Muscle of arm (tissue), 12 donors: ENCODE data around the gene TRMT2A. TPM values are rescaled to one million over a fixed set of nuclear protein-coding genes. Genes with fewer than 3 reads are reported as not detected.

ENCODE experiments used
- DNase-seq: peaks from one replicate; pipeline ENCODE4 v3.0.0-alpha.2; 2013
- polyA plus RNA-seq, 12 donors: library from polyadenylated mRNA; unstranded; fragments of 120-200 nt; gene quantifications; one replicate each; pipeline ENCODE4 v1.2.1, GENCODE V29; 2013; ENCODE audit not compliant: insufficient read length in 12 of 12

The TRMT2A gene
- polyA plus RNA-seq, 12 donors: 30.0 to 61.2 (median 40.1) TPM; not detected in 1

DNA sequence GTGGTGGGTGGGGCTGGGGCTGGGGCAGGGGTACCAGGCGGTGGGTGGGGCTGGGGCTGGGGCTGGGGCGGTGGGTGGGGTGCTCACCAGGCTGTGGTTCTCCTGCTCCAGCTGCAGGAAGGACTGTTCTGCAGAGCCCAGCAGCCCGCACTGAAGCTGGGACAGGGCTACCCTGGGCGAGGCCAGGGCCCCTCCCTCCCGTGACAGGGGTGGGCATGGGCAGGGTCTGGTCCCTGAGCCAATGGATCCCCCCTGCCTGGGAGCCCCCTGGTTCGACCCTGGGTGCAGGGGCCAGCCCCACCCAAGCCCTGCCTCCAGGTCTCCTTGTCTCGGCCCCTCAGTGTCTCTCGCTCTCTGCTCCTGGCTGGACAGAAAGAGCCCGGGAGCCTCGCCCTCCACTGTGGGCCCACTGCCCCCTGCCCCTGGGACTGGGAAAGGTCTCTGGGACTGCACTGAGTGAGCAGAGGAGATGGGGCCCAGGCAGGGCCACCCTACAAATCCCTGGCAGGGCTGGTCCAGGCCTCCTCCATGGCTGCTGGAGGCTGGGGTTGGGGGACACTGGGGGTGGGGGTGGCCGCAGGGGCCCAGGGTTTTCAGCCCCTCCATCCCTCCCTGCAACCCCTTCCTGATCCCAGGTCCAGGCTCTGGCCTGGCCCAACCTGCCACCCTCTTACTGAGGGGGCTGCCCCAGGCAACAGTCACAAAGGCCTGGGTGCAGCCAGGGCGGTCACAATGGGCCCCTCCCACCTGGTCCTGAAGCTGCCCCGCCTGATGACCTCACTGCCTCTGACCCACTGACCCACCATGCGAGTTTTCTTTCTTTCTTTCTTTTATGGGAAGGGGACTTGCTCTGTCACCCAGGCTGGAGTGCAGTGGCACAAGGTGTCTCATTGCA lies 33.6 kb upstream of the TRMT2A start, which contains the start of gene CCDC188:
TSS of gene CCDC188 (minus strand) at position 675 of the 895 bp plus-strand sequence. CDS start at position 606, 69 bp downstream.
- no peak for DNase-seq

DNA sequence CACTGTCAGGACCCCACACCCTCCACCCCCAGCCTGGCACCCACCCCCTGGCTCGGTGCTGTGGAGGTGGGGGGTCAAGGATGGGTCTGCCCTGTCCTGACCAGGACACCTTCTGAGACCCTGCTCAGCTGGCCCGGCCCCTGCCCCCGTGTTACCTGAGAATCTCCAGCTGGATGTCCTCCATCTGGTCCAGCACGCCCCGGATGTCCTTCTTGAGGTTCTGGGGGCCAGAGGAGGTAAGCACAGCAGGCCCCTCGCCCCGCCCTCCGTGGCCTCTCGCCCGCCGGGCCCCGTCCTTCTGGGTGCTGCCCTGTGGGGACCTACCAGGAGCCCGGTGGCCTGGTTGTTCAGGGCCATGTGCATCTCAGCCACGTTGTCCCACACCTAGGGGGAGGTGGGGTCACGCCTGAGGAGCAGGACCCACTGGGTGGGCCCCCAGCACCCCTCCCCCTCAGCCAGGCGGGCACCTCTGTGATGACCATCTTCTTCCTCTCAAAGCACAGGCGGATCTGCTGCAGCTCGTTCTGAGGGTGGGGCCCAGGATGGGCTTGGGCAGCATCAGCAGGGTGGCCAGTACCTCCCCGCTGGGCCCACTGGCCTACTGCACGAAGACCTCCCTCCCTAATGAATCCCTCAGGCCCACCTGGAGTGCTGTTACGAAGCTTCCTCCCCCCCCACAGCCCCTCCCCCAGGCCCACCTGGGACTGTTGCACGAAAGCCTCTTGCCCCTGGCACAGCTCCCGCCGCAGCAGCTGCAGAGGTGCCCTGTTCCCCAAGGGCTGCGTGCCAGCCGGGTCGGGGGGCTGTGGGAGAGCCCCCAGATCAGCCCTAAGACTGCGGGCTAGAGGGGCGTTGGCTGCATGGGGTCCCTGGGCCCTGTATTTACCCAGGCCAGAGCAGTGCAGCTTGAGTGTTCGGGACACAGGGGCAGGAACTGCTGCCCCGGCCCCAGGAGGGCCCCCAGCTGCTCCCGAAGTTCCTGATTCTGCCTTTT lies 32.5 kb upstream of the TRMT2A start:
- no peak for DNase-seq

DNA sequence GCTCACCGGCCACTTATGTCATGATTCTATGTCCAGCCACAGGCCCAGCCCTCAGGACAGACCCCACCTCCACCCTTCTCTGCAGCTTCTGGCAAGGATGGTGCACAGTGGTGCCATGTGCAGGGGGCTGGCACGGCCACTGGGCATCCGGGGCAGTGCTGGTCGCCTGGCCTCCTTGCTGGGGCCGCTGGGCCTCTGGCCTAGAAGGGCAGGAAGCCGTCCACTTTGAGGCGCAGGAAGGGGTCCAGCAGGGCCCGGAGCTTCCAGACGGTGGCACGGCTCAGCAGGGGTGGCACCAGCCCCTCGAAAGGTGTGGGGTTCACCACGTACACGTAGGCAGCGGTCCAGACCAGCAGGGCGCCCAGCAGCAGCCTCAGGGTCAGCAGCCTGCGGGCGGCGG lies 31.4 kb upstream of the TRMT2A start:
- no peak for DNase-seq

DNA sequence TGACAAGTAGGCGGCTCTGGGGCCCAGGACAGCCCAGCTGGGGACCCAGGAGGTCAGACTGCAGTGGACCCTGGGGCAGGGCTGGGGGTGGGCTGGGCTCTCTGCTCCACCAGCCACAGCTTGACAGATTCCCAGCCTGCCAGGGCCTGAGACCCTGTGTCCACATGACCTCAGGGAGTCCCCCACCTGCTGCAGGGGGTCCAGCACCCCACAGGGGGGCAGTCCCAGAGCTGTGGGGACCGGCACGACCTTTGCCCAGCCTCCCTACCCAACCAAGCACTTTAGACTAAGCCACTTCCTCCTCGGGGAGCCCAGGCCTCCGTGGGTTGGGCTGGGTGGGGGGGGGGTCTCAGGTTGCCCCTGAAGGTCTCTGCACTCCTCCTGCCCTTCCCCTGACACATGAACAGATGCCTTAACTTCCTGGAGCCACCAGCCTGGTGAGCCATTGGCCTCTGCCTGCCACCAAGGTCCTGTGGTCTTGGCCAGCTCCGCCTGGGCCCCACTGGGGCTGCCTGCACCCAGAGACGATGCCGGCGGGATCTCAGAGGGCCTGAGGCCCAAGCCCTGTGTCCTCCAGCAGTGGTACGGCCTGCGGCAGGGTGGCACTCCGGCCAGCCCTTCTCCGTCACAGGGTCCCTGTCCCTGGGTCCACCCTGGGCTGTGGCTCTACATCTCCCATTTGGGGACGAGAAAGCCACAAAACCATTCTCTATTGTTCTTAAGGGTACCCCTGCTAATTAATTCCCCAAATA lies 30.4 kb upstream of the TRMT2A start:
- no peak for DNase-seq

DNA sequence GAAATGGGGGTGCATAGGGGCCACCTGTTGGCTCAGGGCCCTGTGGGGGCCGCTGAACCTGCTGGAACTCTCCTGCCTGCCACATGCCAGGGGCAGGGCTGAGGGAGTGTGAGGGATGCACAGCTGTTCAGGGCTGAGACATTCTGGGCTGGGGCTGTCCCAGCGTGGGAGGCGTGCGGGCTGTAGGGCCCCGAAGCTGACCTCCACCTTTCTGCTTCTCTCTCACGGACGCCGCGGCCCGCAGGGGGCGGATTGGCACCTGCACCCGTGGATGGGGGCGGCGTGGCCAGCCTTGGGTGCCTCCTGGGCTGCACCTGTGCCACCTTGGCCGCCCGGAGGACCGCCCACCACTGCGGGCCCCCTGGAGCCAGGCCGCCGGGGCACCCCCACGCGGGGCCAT lies 29.8 kb upstream of the TRMT2A start:
- no peak for DNase-seq

DNA sequence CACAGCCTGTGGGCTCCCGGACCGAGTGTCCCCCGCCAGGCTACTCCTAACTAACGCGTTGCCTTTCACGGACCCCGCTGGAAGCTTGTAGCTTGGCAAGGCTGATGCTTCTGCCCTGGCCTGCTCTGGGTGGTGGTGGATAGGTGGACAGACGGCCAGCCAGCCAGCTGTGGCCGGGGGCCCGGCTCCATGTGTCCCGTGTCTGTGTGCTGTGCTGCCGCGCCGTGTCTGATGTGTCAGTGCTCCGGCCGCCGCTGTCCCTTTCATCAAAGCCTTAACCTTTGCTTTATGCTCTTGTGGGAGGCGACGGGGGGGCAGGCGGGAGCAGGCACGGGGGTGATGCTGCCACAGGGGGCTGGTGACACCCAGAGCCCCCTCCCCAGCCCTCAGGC lies 28.8 kb upstream of the TRMT2A start:
- no peak for DNase-seq

DNA sequence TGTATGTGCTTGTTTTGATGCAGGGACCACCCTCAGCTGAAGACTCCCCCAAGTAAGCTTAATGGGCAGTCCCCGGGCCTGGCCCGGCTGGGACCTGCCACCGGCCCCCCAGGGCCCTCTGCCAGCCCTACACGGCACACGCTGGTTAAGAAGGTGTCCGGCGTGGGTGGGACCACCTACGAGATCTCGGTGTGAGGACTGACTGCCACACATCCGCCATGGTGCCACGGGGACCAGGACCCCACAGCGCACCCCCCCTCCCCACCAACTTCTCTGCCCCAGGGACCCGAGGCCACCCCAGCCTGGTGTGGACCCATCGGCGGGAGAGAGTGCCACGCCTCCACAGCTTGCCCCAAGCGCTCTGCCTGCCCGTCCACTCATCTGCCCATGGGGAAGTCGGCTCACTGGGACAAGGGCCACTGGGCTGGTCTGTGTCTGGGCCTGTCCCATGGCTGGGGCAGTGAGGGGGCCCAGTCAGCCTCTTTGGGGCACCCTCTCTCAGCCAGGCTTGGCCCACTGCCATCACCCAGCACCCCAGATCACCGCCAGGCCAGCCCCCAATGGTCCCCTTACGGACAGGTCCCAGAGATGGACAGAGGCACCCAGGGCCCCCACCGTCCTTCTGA lies 28.3 kb upstream of the TRMT2A start:
- no peak for DNase-seq

DNA sequence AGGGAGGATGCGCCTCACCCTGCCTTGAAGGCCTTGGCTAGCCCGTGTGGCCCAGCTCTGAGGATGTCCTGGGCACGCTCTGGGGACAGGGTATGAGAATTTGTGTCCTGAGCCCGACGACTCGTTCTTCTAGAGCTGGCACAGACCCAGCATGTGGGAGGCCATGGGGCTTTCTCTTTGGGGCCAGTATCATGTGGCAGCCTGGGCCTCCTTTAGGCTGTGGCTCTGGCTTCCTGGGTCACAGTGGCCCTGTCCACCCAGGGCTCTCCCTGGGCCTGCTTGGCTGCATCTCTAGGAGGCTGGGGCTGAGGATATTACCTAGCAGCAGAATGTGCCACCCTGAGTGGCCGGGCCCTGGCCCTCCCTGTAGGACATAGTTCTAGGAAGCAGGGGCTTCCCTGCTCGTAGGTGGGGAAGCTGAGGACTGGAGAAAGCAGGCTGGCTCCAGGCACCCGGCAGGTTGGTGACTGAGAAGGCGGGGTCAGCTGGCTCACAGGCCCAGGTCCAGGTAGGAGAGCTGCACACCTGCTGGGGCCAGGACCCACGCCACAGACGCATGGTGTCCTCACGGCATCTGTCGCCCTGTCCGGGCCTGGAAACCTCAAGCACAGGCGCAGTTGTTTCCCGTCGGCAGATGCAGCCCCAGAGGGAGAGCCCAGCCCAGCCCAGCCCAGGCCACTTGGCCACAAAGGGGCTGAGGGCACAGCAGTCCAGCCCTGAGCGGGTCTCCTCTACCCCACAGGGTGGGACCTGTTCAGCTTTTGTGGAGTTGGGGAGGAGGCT lies 27.0 kb upstream of the TRMT2A start:
- no peak for DNase-seq

DNA sequence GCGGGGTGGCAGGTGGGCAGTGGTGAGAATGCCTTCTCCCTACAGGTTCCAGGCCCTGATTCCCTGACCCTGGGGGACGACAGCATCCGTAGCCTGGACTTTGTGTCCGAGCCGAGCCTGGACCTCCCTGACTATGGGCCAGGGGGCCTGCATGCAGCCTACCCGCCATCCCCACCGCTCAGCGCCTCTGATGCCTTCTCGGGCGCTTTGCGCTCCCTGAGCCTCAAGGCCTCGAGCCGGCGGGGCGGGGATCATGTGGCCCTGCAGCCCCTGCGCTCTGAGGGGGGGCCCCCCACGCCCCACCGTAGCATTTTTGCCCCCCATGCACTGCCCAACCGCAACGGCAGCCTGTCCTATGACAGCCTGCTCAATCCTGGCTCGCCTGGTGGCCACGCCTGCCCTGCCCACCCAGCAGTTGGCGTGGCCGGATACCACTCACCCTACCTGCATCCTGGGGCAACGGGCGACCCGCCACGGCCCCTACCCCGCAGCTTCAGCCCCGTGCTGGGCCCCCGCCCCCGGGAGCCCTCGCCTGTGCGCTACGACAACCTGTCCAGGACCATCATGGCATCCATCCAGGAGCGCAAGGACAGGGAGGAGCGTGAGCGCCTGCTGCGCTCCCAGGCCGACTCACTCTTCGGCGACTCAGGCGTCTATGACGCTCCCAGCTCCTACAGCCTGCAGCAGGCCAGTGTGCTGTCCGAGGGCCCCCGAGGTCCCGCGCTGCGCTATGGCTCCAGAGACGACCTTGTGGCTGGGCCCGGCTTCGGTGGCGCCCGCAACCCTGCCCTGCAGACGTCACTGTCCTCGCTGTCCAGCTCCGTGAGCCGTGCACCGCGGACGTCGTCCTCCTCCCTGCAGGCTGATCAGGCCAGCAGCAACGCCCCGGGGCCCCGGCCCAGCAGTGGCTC lies 25.9 kb upstream of the TRMT2A start:
- no peak for DNase-seq

DNA sequence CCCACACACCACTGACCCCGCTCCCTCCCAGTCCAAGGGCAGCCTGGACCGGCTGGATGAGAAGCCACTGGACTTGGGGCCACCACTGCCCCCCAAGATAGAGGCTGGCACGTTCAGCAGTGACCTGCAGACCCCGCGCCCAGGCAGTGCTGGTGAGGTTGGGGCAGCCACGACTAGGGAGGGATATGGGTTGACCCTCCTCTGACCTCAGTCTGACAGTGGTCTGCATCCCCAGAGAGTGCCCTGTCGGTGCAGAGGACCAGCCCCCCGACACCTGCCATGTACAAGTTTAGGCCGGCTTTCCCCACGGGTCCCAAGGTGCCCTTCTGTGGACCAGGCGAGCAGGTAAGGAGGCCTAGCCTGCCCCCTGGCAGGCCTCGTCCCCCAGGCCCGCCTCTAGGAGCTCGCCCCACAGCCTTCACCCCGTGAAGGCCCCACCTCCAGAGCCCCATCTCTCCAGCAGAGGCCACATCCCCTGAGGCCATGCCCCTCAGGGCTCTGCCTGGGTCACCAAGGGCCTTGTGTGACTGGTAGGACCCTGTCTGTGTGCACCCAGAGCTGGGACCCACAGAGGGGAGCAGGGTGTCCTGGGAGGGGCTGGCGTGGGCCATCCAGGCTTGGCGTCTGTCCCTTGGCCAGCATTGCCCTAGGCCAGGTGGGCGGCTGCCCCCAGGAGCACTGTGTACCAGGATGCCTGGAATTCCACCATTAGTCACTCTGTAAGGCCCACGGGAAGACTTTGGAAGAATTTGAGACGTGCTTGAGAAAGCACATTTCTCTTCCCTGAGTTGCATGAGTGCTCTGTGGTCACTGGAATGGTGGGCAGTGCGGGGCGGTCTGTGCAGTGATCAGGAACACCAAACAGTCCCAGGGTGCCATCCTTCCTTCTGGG lies 24.4 kb upstream of the TRMT2A start:
- no peak for DNase-seq

DNA sequence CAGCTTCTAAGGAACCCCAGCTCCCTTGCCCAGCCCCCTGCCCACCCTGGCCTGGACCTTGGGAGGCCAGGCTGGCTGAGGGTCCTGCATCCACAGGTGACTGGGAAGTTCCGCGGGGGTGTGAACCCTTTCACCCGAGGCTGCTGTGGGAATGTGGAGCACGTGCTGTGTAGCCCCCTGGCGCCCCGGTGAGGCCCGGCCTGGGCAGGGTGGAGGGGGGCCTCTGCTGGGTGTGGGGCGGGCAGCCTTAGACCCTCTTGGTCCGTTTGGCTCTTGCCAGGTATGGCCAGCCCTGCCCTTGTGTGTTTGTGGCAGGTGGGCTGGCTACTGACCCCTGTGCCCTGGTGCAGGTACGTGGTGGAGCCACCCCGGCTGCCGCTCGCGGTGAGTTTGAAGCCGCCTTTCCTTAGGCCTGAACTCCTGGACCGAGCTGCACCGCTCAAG lies 23.5 kb upstream of the TRMT2A start:
- no peak for DNase-seq

DNA sequence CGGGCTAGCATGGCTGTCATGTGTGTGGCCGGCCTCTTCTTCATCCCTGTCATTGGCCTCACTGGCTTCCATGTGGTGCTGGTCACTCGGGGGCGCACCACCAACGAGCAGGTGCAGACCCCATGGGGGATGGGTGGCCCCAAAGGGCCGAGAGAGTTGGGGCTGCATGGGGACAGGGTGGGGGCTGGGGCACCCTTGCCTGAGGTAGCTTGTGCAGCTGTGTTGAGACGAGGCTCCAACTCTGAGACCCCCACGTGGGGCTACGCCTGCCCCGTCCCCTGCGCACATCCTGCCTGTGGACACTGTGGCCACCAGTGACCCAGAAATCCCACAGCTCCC lies 23.1 kb upstream of the TRMT2A start:
- DNase-seq: no peak

DNA sequence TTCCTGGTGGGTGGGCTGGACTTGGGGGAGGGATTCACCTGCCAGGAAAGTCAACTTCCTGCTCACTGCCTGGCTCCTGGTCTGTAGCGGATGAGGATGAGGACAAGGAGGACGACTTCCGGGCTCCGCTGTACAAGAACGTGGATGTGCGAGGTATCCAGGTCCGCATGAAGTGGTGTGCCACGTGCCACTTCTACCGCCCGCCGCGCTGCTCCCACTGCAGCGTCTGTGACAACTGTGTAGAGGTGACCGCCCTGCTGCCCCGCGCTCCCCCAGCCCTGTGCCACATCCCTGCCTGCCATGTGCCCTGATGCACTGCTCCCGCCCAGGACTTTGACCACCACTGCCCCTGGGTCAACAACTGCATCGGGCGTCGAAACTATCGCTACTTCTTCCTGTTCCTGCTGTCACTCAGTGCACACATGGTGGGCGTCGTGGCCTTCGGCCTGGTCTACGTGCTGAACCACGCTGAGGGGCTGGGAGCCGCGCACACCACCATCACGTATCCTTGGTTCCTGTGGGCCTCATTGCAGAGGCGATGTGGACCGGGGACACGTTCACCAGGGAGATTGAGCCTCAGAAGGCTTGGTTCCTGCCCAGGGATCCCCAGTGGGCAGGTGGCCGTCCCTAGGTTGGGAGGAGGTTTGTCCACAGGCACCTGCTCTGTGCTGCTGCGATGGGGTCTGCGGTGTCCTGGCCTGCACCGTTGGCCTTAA lies 22.5 kb upstream of the TRMT2A start:
- no peak for DNase-seq

DNA sequence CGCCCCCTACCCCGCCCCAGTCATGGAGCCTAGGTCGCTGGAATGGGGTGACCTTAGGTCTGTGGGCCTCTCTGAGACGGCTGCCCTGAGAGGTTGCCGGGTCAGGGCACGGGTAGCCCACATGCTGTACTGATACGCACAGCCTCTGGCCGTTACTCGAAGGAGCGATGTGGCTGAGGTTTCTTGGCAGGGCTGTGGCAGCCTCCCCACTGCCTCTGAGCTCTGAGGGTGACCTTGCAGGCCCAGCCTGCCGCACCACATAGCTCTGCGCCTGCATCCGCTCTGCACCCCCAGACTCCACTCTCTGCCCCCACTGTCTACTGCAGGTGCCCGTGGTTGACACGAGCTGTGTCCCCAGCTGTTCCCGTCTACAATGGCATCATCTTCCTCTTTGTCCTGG lies 21.8 kb upstream of the TRMT2A start:
- DNase-seq: no peak

DNA sequence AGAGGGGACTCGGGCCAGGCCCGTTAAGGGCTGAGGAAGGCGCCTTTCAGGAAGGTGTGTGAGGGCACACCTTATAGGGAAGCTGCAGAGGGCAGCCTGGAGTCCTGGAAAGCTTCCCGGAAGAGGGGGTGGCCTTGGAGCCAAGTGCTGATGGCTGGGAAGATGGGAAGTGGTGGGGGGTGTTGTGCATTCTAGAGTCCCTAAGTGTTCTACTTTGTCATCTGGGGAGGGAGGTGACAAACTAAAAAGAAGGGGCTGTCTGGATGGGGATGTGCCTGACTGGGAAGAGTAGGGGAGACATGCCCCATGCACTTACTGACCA lies 21.4 kb upstream of the TRMT2A start:
- no peak for DNase-seq

DNA sequence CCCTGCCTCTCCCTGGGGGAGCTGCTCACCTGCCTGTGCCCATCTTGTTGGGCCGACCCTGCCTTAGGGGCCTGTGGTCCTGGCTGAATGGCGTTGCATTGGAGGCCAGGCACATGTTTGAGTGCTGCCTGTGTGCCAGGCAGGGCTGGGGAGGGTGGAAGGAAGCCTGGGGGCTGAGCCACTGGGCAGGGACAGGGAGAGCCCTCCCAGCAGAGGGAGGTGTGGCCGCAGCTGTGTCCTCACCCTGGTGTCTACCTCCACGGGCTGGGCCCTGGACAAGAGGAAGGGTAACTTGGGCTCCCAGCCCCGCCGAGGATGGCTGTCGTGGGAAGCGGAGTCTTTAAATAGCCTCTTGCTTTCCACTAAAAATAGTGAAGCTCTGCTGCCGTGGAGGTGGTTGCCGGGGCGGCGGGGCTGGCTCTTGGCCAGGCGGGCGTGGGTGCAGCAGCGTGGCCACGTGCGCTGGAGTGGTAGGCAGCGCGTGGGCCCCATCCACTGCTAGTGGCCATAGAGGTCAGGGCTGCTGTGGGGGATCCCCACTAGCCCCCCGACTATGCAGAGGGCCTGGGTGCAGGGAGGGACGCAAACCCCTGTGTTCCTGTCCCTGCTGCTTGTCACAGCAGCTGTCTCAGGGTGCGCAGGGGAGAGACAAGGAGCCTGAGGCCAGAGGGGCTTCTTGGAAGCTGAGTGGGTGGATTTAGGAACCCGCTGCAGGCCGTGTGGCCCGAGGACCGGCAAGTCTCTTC lies 20.8 kb upstream of the TRMT2A start:
- DNase-seq: no peak

DNA sequence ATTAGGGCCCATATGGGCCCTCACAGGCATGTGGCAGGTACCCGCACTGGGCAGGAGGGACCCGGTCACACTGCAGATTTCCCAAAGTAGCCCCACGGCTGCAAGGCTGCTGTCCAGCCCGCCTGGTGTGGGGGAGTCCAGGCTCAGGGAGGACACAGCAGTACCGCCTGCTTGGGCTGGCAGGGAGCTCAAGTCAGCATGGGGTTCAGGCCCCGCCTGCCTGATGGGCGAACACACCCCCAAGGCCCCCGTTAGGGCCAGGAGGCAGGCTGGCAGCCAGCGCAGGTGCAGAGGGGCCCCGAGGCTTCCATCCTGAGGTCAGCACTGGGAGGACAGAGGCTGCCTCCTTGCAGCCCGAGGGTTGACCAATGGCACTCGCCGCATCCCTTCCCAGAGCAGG lies 20.1 kb upstream of the TRMT2A start:
- DNase-seq: no peak
